Measurements from ENCODE around the gene BDKRB1. TPM values are rescaled to one million over a fixed set of nuclear protein-coding genes. Genes with fewer than 3 reads are reported as not detected.

Gene BDKRB1
- total and polyA plus RNA-seq, 10 donors = 0.22 TPM; not detected in 9

GRCh38 chr14:96232506-96232905 is 23.5 kb upstream of the BDKRB1 start:
- WGBS, 5 donors = 69 to 75% (median 73%) methylated on average over 11 of the region's 11 CpGs

DNA sequence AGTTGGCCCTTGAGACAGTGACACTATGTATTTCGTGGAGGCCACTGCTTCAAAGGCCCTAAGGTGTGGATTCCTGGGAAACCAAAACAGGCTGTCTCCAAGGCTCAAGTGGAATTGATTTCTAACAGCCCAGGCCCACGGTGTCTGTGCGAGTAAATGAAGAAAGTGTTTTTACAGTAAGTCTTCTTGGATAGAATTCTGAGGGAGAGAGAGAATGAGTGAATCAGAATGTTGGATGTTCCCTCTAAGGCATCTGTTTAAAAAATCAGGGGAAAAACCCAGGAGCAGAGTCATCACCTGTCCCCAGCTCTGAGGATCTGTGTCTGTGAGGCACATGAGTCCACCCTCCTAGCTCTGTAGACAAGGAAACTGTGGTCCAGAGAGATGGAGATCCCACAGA is 22.3 kb upstream of the BDKRB1 start:
- Histone ChIP-seq H3K9me3 (peaks cover 0 to 8% (median 2%) of the 10 kb centered on the region in 8 donors), H3K4me3 (no peak overlapping the region), H3K27me3 (replicated peaks in 1 of 7) (peaks cover 0 to 6% (median 0%) of the 10 kb centered on the region in 7 donors), H3K36me3 (no peaks in the 10 kb centered on the region), H3K4me1 (no peaks in the 10 kb centered on the region), H3K27ac (no peak overlapping the region)
- TF ChIP-seq POLR2AphosphoS5 (IDR thresholded peaks at IDR 0.05) (no peak), POLR2A (IDR thresholded peaks at IDR 0.05) (no peak)
- TF ChIP-seq, protein P1, sequence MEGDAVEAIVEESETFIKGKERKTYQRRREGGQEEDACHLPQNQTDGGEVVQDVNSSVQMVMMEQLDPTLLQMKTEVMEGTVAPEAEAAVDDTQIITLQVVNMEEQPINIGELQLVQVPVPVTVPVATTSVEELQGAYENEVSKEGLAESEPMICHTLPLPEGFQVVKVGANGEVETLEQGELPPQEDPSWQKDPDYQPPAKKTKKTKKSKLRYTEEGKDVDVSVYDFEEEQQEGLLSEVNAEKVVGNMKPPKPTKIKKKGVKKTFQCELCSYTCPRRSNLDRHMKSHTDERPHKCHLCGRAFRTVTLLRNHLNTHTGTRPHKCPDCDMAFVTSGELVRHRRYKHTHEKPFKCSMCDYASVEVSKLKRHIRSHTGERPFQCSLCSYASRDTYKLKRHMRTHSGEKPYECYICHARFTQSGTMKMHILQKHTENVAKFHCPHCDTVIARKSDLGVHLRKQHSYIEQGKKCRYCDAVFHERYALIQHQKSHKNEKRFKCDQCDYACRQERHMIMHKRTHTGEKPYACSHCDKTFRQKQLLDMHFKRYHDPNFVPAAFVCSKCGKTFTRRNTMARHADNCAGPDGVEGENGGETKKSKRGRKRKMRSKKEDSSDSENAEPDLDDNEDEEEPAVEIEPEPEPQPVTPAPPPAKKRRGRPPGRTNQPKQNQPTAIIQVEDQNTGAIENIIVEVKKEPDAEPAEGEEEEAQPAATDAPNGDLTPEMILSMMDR (IDR thresholded peaks at IDR 0.05 in 8 of 11, conservative IDR thresholded peaks at IDR 0.05 in 3 of 11) = no peak
- intact Hi-C loops (cut with DNase I; ENCODE audit: low total_unique reads) = no loop called here
- 76 to 81% (median 80%) methylated on average over 3 of the region's 3 CpGs for WGBS, 5 donors
- DNase-seq = peak; percentile 9

More at GRCh38 chr14:96232506-96232905, 23.5 kb upstream of the BDKRB1 start:
- intact Hi-C loops (cut with DNase I; ENCODE audit: low total_unique reads) = no loop called here
- no peak overlapping the region for H3K4me3 ChIP-seq
- peaks cover 0 to 4% (median 0%) of the 10 kb centered on the region in 7 donors for H3K27me3 ChIP-seq (replicated peaks in 1 of 7)
- no peaks in the 10 kb centered on the region for H3K36me3 ChIP-seq
- TF ChIP-seq, protein P1 (IDR thresholded peaks at IDR 0.05 in 8 of 11, conservative IDR thresholded peaks at IDR 0.05 in 3 of 11) = no peak
- TF ChIP-seq POLR2A (IDR thresholded peaks at IDR 0.05) (no peak), POLR2AphosphoS5 (IDR thresholded peaks at IDR 0.05) (no peak)
- DNase-seq = no peak
- H3K27ac ChIP-seq = no peak overlapping the region
- no peaks in the 10 kb centered on the region for H3K4me1 ChIP-seq
- H3K9me3 ChIP-seq = peaks cover 0 to 18% (median 10%) of the 10 kb centered on the region in 8 donors

- Histone ChIP-seq H3K36me3 (no peaks in the 10 kb centered on the region), H3K4me1 (no peaks in the 10 kb centered on the region), H3K9me3 (no peaks in the 10 kb centered on the region), H3K27me3 (replicated peaks in 1 of 7) (peaks cover 0 to 24% (median 0%) of the 10 kb centered on the region in 7 donors), H3K27ac (no peak overlapping the region), H3K4me3 (no peak overlapping the region)
- intact Hi-C loops (cut with DNase I; ENCODE audit: low total_unique reads) = no loop called here
- WGBS, 5 donors = 36 to 68% (median 56%) methylated on average over 4 of the region's 4 CpGs
- DNase-seq = peak; percentile 3
- TF ChIP-seq, protein P1 (IDR thresholded peaks at IDR 0.05 in 8 of 11, conservative IDR thresholded peaks at IDR 0.05 in 3 of 11) = no peak
- TF ChIP-seq POLR2AphosphoS5 (IDR thresholded peaks at IDR 0.05) (no peak), POLR2A (IDR thresholded peaks at IDR 0.05) (no peak)
These were observed 20.6 kb upstream of the BDKRB1 start for GRCh38 chr14:96235426-96235825.

DNA sequence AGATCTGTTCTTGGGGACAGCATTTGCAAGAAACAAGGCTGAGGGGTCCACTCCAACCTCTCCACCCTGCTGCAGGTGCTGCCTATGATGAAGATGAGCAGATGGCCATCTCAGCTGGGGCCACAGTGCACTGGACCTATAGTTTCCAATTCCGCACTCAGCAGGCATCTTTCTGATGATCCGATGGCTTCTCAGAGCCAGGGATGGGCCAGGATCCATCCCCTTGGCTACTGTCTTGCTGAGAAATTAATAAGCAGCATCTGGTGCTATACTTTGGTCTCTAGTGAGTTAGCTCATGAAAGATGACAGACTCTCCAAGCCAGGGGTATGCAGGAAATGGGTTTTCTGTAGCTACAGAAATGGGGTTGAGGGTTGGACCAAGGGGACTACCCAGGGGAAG is 18.4 kb upstream of the BDKRB1 start:
- 89 to 100% (median 94%) methylated on average over 2 of the region's 2 CpGs for WGBS, 5 donors
- Histone ChIP-seq H3K27ac (no peak overlapping the region), H3K27me3 (replicated peaks in 1 of 7) (peaks cover 0 to 28% (median 0%) of the 10 kb centered on the region in 7 donors), H3K4me1 (no peaks in the 10 kb centered on the region), H3K4me3 (no peak overlapping the region), H3K9me3 (no peaks in the 10 kb centered on the region), H3K36me3 (no peaks in the 10 kb centered on the region)
- TF ChIP-seq, protein P1 (IDR thresholded peaks at IDR 0.05 in 8 of 11, conservative IDR thresholded peaks at IDR 0.05 in 3 of 11) = no peak
- TF ChIP-seq POLR2A (IDR thresholded peaks at IDR 0.05) (no peak), POLR2AphosphoS5 (IDR thresholded peaks at IDR 0.05) (no peak)
- intact Hi-C loops (cut with DNase I; ENCODE audit: low total_unique reads) = no loop called here
- no peak for DNase-seq
